Activated CD4-positive, alpha-beta T cell treated with anti-CD3 and anti-CD28 coated beads, Interleukin-2, Interleukin-6, amounts not matched to agents 100 ng/mL and 50 ng/mL, durations not matched to agents 16 hours and 8 hours (primary cell): ENCODE data around the gene OSBP2.

Source experiments
- DNase-seq: peaks from one replicate; pipeline ENCODE4 v3.0.0-alpha.2; 2020

Gene OSBP2

GRCh38 chr22:30856741-30857502 lies 162.2 kb downstream of the OSBP2 start:
- DNase-seq = no peak

- DNase-seq = no peak
Measured at GRCh38 chr22:30857791-30858190, 163.1 kb downstream of the OSBP2 start.

- no peak for DNase-seq
Measured at GRCh38 chr22:30858976-30859713, 164.5 kb downstream of the OSBP2 start.

GRCh38 chr22:30859714-30860095 lies 165.0 kb downstream of the OSBP2 start:
- no peak for DNase-seq

- DNase-seq = no peak
Measured at GRCh38 chr22:30860176-30861105, 165.8 kb downstream of the OSBP2 start.

- DNase-seq = no peak
Measured at GRCh38 chr22:30861131-30861530, 166.5 kb downstream of the OSBP2 start.

GRCh38 chr22:30861688-30862552 lies 167.2 kb downstream of the OSBP2 start:
- no peak for DNase-seq

GRCh38 chr22:30863081-30863833 lies 168.6 kb downstream of the OSBP2 start:
- DNase-seq = no peak

GRCh38 chr22:30864441-30865420 lies 170.1 kb downstream of the OSBP2 start:
- DNase-seq = no peak

GRCh38 chr22:30865656-30866055 lies 171.0 kb downstream of the OSBP2 start:
- no peak for DNase-seq

- DNase-seq = no peak
Measured at GRCh38 chr22:30866216-30866615, 171.5 kb downstream of the OSBP2 start.

GRCh38 chr22:30866811-30867271 lies 172.2 kb downstream of the OSBP2 start:
- peak; percentile 17 for DNase-seq

GRCh38 chr22:30867746-30868662 lies 173.3 kb downstream of the OSBP2 start:
- DNase-seq = no peak

GRCh38 chr22:30868663-30869385 lies 174.2 kb downstream of the OSBP2 start:
- no peak for DNase-seq

GRCh38 chr22:30869667-30870395 lies 175.2 kb downstream of the OSBP2 start:
- no peak for DNase-seq

- DNase-seq = no peak
Measured at GRCh38 chr22:30870451-30871345, 176.0 kb downstream of the OSBP2 start.
